ENCODE results near the gene RANBP17.
A peak's percentile ranks its signal among the peaks of the same experiment; 100 is the strongest.
"Not testable (repeated sequence)": the region's sequence is repeated elsewhere in the genome, so short reads cannot be mapped to it uniquely, and the experiment has no call there.

The RANBP17 gene

DNA sequence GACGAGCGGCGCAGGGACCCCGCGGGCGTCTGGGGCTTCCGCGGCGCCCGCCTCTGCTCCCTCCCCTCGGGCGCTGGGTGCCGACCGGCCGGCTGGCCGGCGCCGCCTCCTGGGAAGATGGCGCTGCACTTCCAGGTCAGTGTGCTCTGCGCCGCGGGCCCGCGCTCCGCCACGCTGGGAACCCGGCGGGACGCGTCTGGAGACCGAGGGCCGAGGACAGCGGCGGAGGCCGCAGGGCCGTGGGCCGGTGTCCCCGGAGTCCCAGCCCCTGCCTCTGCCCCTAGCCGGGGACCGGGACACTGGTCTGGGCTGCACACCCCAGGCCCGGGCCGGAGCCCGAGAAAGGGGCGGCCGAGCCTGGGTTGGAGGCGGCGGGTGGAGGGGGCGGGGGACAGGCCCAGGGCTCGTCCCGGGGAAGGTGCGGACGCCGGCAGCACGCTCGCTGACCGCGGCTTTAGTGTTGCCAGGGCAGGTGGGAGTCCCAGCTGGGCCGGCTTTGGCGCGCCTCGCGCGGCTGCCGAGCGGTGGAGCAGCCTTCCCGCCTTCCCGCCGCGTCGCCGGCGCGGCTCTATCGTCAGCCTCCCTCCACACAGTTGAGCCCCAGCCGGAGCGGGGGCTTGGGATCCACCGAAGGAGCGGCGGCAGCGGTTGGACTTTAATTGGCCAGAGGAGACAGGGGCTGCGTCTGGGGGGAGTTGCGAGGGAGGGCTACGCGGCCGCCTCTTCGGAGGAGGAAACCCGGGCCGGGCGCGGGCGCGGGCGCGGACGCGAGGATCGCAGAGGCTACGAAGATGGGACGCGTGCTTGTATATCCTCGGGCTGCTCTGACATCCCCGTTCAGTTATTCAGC is at the start of gene RANBP17:
Gene RANBP17, plus strand, starts transcription at position 102 of the 850 bp plus-strand sequence.
- DNase-seq, result peak; percentile 43 to 82 (median 78)

DNA sequence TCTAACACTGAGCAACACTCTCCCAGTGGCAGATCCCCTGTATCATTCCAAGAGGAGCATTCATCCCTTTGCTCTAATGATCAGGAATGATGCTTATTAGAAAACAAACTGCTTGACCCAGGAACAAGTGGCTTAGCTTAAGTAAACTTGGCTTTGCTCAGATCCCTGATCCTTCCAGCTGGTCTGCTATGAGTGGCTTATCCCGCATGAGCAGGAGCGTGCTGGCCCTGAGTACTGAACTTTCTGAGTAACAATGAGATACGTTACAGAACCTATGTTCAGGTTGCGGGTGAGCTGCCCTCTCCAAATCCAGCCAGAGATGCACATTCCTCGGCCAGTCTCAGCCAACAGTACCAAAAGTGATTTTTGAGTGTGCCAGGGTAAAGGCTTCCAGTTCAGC is 48.6 kb upstream of the RANBP17 start:
- no peak for DNase-seq

DNA sequence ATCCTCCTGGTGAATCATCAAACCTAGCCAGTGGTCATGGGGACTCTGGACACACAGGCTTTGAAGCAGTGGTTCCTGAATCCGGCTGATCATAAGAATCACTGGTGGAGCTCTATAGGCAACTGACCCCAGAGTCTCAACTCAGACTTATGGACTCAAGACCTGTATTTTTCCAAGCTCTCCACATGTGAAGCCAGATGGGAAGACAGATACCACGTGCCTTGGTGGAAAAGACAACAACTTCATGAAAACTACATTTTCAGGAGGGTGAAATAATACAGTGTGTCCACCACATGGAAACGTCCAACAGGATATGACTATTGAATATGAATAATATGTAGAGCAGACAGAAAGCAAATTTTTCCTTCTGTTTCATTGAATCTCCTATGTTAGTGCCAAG is 44.6 kb upstream of the RANBP17 start:
- DNase-seq, result no peak

DNA sequence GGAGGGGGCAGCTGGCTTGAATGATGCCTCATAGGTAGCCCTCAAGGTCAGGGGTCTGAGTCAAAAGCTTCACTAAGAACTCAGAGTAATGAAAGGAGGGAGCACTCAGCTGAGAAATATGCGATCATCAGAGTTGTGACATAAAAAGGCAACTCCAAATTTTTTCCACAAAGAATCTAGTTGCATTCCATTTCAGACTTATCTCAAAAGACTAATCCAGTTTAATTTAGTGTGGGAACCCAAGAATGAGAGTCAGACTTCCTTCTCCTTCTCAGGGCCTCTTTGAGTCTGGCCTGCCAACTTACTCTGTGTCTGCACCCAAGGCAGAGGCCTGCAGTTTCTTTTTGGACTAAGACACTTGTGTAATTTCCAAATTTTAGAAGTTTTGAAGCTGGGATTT is 43.6 kb upstream of the RANBP17 start:
- no peak for DNase-seq

DNA sequence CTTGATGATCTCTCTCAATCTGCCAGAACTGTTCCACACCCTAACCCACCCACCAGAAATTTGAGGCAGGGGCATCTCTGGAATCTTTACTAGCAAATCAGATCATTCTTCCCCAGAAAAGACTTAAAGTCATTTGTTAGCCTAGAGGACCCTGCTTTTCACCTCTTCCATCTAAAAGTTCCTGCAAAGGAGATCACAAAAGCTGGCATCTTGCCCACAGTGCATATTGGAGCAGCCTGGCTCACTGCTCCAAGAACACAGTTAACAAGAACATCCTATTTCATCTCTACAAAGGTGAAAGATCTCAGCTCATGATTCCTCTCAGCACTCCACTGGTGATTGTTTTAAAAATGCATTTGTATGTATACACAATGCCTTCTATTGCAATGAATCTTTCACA is 42.0 kb upstream of the RANBP17 start:
- no peak for DNase-seq

DNA sequence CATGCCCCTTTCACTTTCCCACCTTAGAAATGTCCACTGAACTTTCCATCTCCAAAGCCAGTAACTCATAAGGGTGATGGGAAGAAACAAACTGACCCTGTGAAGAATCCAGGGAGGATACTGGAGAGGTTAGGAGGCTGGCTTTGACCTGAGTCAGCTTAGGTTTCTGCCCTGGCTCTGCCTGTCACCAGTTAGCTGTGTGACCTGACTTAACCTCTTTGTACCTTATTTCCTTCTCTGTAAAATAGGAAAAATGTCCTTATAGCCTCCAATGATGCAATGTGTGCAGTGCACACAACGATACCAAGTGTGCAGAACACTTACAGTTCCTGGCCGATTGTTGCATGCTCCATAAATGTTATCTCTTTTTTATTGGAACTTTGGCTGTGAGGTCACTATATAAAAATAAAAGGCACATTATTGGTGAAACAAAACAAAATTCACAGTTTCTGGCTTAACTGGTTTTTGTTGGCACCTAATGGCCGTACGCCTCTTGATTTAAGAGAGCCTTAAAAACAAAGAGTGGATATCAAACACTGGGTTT is 40.5 kb upstream of the RANBP17 start:
- DNase-seq, result no peak

DNA sequence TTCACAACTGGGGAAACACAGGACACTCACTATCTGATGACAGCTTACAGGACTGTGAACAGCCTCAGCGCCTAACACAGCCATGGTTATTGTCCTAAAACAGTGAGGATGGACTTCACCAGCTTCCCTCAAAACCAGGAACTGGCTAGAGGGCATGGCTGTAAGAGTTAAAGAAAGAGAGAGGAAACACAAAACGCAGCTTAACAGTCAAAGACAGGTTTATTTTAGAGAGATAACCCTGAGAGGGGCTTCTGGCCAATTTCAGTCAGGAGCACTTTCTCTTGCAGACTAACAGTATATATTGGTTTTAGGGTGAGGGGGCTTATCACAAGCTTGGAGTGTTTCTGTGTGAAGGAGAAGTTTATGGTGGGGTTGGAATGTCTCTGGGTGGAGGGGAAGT is 35.7 kb upstream of the RANBP17 start:
- no peak for DNase-seq

GRCh38 chr5:170832241-170832640 is 29.6 kb upstream of the RANBP17 start:
- no peak for DNase-seq

GRCh38 chr5:170833981-170834380 is 27.8 kb upstream of the RANBP17 start:
- DNase-seq, result not testable (repeated sequence)

- peak in 1 of 3 experiments; percentile 42 for DNase-seq
Observed at GRCh38 chr5:170836226-170836625, 25.6 kb upstream of the RANBP17 start.

GRCh38 chr5:170843870-170844269 is 17.9 kb upstream of the RANBP17 start:
- DNase-seq, result no peak

DNA sequence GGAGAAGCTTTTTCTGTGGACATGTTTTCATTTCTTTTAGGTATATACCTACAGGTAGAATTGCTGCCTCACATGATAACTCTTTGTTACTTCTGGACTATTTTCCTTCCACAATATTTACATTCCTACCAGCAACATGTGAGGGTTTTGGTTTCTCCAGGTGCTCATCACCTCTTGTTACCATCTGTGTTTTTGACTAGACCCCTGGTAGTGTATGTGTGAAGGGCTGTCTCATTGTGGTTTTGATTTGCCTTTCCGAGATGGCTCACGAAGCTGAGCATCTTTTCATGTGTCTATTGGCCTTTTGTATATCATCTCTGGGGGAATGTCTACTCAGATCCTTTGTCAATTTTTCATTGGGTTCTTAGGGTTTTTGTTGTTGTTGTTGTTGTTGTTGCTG is 17.2 kb upstream of the RANBP17 start:
- DNase-seq, result no peak

DNA sequence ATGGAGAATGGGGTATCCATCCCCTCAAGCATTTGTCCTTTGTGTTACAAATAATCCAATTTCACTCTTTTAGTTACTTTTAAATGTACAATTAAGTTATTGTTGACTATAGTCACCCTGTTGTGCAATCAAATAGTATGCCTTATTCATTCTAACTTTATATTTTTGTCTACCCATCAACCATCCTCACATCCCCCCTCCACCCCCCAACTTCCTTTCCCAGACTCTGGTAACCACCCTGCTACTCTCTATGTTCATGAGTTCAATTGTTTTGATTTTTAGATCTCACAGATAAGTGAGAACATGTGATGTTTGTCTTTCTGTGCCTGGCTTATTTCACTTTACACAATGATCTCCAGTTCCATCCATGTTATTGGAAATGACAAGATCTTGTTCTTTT is 15.4 kb upstream of the RANBP17 start:
- no peak for DNase-seq

DNA sequence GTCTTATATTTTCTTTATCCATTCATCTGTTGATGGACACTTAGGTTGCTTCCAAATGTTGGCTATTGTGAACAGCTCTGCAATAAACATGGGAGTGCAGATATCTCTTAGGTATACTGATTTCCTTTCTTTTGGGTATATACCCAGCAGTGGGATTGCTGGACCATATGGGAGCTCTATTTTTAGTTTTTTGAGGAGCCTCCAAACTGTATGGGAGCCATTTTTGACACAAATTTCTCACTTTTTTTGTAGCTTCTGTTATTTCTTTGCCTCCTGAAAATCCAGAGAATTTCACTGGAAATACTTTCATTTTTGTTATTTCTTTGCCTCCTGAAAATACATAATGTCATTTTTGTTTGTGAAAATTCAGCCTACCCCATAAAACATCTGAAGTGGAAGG is 15.0 kb upstream of the RANBP17 start:
- DNase-seq, result no peak

GRCh38 chr5:170848033-170848432 is 13.8 kb upstream of the RANBP17 start:
- no peak for DNase-seq

DNA sequence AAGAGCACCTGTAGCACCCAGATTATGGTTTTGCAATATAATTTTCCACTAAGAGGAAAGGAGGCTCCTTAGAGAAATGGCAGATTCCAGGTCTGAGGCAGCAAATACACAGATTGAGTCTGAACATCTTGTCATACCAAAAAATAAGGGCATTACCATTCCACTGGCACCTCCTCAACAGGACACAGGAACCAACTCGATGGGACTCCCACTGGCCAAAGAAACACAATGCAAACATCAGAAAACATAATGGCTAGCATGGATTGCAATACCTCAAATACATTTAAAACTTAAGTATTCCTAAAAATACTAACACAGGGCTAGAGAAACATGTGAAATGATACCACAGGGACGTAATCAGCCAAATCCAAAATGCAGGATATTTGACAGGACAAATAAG is 12.4 kb upstream of the RANBP17 start:
- no peak for DNase-seq

- DNase-seq, result no peak
Observed at GRCh38 chr5:170854566-170854965, 7.3 kb upstream of the RANBP17 start.

DNA sequence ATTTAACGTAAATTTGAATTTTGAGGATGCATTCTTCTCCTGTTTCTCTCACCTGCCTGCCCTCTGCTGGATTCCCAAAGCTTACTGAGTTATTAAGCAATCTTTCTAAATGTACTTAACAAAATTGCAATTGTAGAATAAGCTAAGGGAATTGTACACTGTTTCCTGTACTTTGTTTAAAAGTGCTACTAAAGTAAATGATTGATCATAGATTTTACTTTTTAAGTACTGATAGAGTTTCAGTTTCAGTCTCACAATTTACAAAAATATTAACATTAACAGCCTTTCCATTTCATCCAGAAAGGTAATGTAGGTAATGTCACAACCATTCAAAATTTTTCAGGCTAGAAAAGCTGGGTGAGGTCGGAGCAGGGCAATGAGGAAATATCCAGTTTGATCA is 4.8 kb upstream of the RANBP17 start:
- no peak for DNase-seq

GRCh38 chr5:170860415-170860814 is 1.4 kb upstream of the RANBP17 start:
- DNase-seq, result no peak

- DNase-seq, result peak in 1 of 3 experiments; percentile 29
Observed at GRCh38 chr5:170860818-170861666, 776 bp upstream of the RANBP17 start.

GRCh38 chr5:170861667-170861916 is 226 bp upstream of the RANBP17 start:
- DNase-seq, result no peak

- no peak for DNase-seq
Observed at GRCh38 chr5:170863646-170864045, 1.8 kb downstream of the RANBP17 start.

DNA sequence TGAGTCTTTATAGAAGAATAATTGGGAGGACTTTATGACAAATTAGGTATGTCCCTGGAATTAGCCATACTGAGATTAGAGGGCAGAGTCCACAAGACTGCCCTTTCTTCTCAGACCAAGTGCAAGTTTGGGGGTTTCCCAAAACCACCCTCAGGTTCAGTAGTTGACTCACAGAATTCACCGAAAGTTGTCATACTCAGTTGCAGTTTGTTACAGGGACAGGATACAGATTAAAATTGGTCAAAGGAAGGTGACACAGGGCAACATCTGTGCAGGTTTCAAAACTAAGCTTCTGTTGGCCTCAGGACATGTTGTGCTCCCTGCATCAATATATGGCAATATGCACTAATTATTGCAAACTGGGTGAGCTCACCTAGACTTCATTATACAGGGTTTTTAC is 3.8 kb downstream of the RANBP17 start:
- no peak for DNase-seq

GRCh38 chr5:170867825-170868224 is 6.0 kb downstream of the RANBP17 start:
- no peak for DNase-seq

Data from NCI-H1417 (cell line).